ENCODE measurements around the gene COMMD3.

Gene COMMD3

GRCh38 chr10:22320591-22321155, 4.5 kb downstream of the COMMD3 start, which contains the start of gene BMI1:
BMI1 (plus strand) TSS chr10:22321099; CDS start chr10:22326450, 5,351 bp downstream.
- peak; percentile 95 for DNase-seq

- peak; percentile 68 for DNase-seq
Observed at GRCh38 chr10:22321156-22321923, 5.2 kb downstream of the COMMD3 start.

- peak; percentile 42 for DNase-seq
Observed at GRCh38 chr10:22321924-22322640, 5.9 kb downstream of the COMMD3 start.

GRCh38 chr10:22322641-22323160, 6.5 kb downstream of the COMMD3 start:
- no peak for DNase-seq

GRCh38 chr10:22323538-22324305, 7.5 kb downstream of the COMMD3 start:
- DNase-seq, result no peak

GRCh38 chr10:22324413-22324812, 8.2 kb downstream of the COMMD3 start:
- no peak for DNase-seq

- no peak for DNase-seq
Observed at GRCh38 chr10:22324893-22325271, 8.7 kb downstream of the COMMD3 start.

GRCh38 chr10:22325272-22326144, 9.3 kb downstream of the COMMD3 start:
- peak; percentile 95 for DNase-seq

GRCh38 chr10:22326145-22326702, 10.0 kb downstream of the COMMD3 start:
- no peak for DNase-seq

GRCh38 chr10:22329150-22329549, 13.0 kb downstream of the COMMD3 start:
- no peak for DNase-seq

- no peak for DNase-seq
Observed at GRCh38 chr10:22332116-22332692, 16.0 kb downstream of the COMMD3 start.

- DNase-seq, result no peak
Observed at GRCh38 chr10:22333167-22333974, 17.2 kb downstream of the COMMD3 start.

GRCh38 chr10:22333975-22334282, 17.7 kb downstream of the COMMD3 start:
- DNase-seq, result no peak

- no peak for DNase-seq
Observed at GRCh38 chr10:22334414-22335172, 18.4 kb downstream of the COMMD3 start.

GRCh38 chr10:22335173-22335933, 19.2 kb downstream of the COMMD3 start:
- no peak for DNase-seq

GRCh38 chr10:22338185-22338900, 22.2 kb downstream of the COMMD3 start:
- no peak for DNase-seq

GRCh38 chr10:22338931-22339330, 22.7 kb downstream of the COMMD3 start:
- no peak for DNase-seq

GRCh38 chr10:22339761-22340328, 23.7 kb downstream of the COMMD3 start:
- DNase-seq, result no peak
